ENCODE results near the gene EIF4EBP2. TPM values are rescaled to one million over a fixed set of nuclear protein-coding genes. Genes with fewer than 3 reads are reported as not detected.
A peak's percentile ranks its signal among the peaks of the same experiment; 100 is the strongest.

Gene EIF4EBP2
- total RNA-seq, 4 donors from 2014 or later: 68.4 to 87.9 (median 77.2) TPM

- H3K27ac ChIP-seq: no peak within 1 kb of the TSS
- 6 to 25% methylated on average over 18 to 36 of the region's 60 CpGs for WGBS, 2 donors
- peak within 1 kb of the TSS in 3 of 4 donors; percentile 26 to 38 (median 37) for H3K4me3 ChIP-seq
These were observed 37.4 kb downstream of the EIF4EBP2 start, which contains the start of gene NODAL for GRCh38 chr10:70441161-70441894. Gene NODAL (minus strand): TSS chr10:70441681. CDS start chr10:70441667, 14 bp downstream.

GRCh38 chr10:70441895-70442309, 38.0 kb downstream of the EIF4EBP2 start:
- Histone ChIP-seq H3K4me1 (peaks cover 0 to 19% (median 14%) of the 10 kb centered on the region in 4 donors), H3K9me3 (no peaks in the 10 kb centered on the region), H3K4me3 (no peak overlapping the region), H3K27me3 (peaks cover 0 to 35% of the 10 kb centered on the region in 2 donors), H3K27ac (no peak overlapping the region), H3K36me3 (no peaks in the 10 kb centered on the region)
- 27 to 58% methylated on average over 9 to 11 of the region's 12 CpGs for WGBS, 2 donors
- DNase-seq (ENCODE audit: low spot score in 2 of 2): no peak
- no peak for TF ChIP-seq EP300 (IDR thresholded peaks at IDR 0.05)
- no peak for TF ChIP-seq POLR2A (IDR thresholded peaks at IDR 0.05)
- TF ChIP-seq CTCF (IDR thresholded peaks at IDR 0.05): no peak

More at GRCh38 chr10:70441161-70441894, 37.4 kb downstream of the EIF4EBP2 start, which contains the start of gene NODAL:
- H3K36me3 ChIP-seq: no peaks in the 10 kb centered on the region
- no peak for TF ChIP-seq CTCF (IDR thresholded peaks at IDR 0.05)
- TF ChIP-seq POLR2A (IDR thresholded peaks at IDR 0.05): no peak
- TF ChIP-seq EP300 (IDR thresholded peaks at IDR 0.05): no peak
- peaks cover 0 to 35% of the 10 kb centered on the region in 2 donors for H3K27me3 ChIP-seq
- H3K4me1 ChIP-seq: peaks cover 0 to 19% (median 14%) of the 10 kb centered on the region in 4 donors
- no peaks in the 10 kb centered on the region for H3K9me3 ChIP-seq
- no peak for DNase-seq (ENCODE audit: low spot score in 2 of 2)

GRCh38 chr10:70442332-70442988, 38.5 kb downstream of the EIF4EBP2 start:
- Histone ChIP-seq H3K36me3 (no peaks in the 10 kb centered on the region), H3K27me3 (peaks cover 0 to 35% of the 10 kb centered on the region in 2 donors), H3K4me3 (no peak overlapping the region), H3K27ac (no peak overlapping the region), H3K4me1 (peaks cover 0 to 19% (median 14%) of the 10 kb centered on the region in 4 donors), H3K9me3 (no peaks in the 10 kb centered on the region)
- WGBS, 2 donors: 81 to 92% methylated on average over 6 of the region's 6 CpGs
- TF ChIP-seq EP300 (IDR thresholded peaks at IDR 0.05): no peak
- TF ChIP-seq CTCF (IDR thresholded peaks at IDR 0.05): no peak
- no peak for TF ChIP-seq POLR2A (IDR thresholded peaks at IDR 0.05)
- no peak for DNase-seq (ENCODE audit: low spot score in 2 of 2)

- H3K9me3 ChIP-seq: no peaks in the 10 kb centered on the region
- 84 to 91% methylated on average over 4 of the region's 4 CpGs for WGBS, 2 donors
- TF ChIP-seq EP300 (IDR thresholded peaks at IDR 0.05): no peak
- no peak for TF ChIP-seq POLR2A (IDR thresholded peaks at IDR 0.05)
- no peak for TF ChIP-seq CTCF (IDR thresholded peaks at IDR 0.05)
- peaks cover 0 to 35% of the 10 kb centered on the region in 2 donors for H3K27me3 ChIP-seq
- no peak overlapping the region for H3K27ac ChIP-seq
- no peaks in the 10 kb centered on the region for H3K36me3 ChIP-seq
- DNase-seq (ENCODE audit: low spot score in 2 of 2): no peak
- H3K4me3 ChIP-seq: no peak overlapping the region
- peaks cover 0 to 23% (median 14%) of the 10 kb centered on the region in 4 donors for H3K4me1 ChIP-seq
These were observed 40.8 kb downstream of the EIF4EBP2 start for GRCh38 chr10:70444744-70445143.

Data from tibial nerve (tissue), 4 donors.